ENCODE measurements around the gene RAPH1. TPM values are rescaled to one million over a fixed set of nuclear protein-coding genes. Genes with fewer than 3 reads are reported as not detected.

Gene RAPH1
- total RNA-seq, 1 experiment from 2014 or later, result 9.4 TPM

- no peak for DNase-seq (ENCODE audit: low read depth)
Observed at GRCh38 chr2:203490391-203490790, 44.7 kb downstream of the RAPH1 start.

GRCh38 chr2:203489531-203489930 is 45.6 kb downstream of the RAPH1 start:
- DNase-seq (ENCODE audit: low read depth), result no peak

DNA sequence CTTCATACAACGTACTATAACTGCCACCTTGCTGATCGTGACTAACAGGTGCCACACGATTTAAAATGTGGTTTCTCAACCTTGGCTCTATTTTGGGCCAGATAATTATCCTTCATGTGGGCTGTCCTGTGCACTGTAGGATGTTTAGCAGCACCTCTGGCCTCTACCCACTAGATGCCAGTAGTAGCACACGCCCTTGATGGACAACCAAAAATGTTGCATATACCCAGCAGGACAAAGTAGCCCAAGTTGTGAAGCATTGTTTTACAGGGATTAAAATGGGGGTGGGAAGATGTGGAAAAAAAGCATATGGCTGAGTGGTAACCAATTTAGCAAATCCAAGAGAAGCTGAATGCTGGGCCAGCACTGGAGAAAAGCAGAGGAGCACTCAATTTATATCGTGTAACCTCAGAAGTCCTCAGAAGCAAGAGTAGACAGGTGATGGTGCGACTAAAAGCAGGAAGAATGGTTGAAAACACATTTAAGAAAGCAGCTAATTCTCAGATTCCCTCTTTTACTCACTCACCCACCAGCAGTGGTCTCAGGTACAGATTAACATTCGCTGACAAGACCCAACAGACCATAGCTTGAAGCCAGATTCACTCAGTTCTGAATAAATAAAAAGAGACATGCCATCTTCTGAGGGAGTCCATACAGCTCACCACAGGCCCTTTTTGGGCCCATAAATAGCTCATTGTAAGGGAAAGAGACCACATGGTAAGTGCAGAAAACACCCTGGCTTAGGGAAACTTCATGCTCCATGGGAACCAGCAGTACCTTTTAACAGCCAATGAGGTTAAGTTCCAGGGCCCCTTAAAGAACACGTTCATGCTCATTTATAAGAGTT is 50.6 kb downstream of the RAPH1 start:
- DNase-seq (ENCODE audit: low read depth), result peak; percentile 46

DNA sequence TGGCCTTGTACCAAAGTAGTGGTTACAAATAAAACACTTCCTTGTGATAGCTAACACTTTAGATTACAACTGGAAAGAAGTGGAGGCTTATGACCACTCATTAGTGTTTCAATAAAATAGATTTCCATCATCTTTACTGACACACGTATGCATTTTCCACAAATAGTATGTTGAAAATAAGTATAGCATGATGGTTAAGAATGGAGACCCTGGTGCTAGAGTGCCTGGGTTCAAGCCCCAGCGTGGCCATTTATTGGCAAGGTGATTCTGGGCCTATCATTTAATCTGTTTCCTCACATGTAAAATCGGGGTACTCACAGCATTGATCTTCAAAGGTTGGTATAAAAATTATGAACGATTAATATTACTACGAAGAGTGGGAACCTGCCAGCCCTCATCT is 54.5 kb downstream of the RAPH1 start:
- no peak for DNase-seq (ENCODE audit: low read depth)

- DNase-seq (ENCODE audit: low read depth), result no peak
Observed at GRCh38 chr2:203476881-203477280, 58.2 kb downstream of the RAPH1 start.

- DNase-seq (ENCODE audit: low read depth), result no peak
Observed at GRCh38 chr2:203471323-203471722, 63.8 kb downstream of the RAPH1 start.

GRCh38 chr2:203470371-203470770 is 64.7 kb downstream of the RAPH1 start:
- DNase-seq (ENCODE audit: low read depth), result no peak

DNA sequence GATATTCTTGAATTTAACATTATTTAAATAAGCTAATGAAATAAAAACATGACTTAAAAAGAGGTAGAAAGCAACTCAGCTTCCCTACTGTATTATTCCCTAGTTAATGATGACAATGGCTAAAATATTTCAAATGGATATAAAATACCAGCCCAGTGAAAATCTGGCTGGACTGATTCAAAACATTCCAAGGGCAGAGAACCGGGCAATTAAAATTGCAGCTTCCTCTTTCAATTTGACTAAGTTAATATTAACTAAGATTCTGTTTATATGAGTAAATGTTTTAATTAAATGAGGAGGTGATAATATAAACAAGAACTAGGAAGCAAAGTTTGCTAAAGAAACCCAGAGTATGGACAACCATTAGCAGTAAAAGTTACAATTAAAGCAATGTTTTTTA is 65.6 kb downstream of the RAPH1 start:
- DNase-seq (ENCODE audit: low read depth), result no peak

DNA sequence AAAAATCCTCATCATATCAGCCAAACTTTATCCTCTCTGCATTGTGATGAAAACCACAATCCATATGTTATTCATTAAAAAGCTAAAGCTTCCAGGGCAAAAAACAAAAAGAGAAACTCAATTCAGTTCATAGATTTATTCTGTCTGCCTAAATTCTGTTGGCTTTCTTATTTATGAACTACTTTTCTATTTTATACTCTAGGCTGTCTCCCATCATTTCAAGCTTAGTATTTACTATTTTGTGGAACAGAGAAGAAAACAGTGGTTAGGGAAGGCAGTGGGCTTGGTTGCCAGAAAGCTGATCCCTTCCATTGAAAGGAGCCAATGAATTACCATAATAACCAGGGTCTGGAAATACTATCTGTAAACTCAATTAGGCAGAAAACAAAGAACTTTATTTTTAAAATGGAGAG is 71.8 kb downstream of the RAPH1 start:
- peak; percentile 29 for DNase-seq (ENCODE audit: low read depth)

DNA sequence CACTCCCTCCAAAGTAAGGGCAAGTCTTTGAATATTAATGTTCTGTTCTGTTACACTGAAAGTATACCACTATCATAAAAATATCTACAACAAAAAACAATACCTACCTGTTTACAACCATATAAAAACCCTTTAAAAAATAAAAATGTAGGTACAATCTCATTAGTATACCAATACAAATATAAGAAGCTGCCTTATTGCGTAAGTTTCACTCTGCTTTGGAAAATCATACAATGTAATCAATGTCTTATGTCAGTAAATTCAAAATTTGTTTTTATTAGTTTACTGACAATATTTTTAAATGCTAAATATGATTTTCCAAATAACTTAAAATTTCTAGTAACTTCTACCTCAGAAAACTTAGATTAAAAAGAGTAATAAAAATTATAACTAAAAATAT is 72.8 kb downstream of the RAPH1 start:
- DNase-seq (ENCODE audit: low read depth), result no peak

DNA sequence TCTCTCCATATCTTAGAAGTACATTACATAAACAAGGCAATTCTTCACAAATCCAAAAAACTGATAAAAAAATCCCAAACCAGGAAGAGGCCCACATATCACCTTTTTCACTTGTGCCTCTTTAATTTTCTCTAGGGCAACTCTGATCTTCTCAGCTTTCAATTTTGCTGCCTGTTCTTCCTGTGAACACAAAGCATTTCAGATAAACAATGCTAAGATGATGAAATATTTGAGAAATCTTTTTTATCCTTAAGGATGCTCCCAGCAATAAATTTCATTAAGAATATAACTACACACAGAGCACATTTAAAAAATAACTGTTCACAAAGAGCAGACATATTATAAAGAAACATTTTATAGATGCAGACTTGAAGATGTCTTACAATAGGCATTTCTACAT is 73.4 kb downstream of the RAPH1 start:
- no peak for DNase-seq (ENCODE audit: low read depth)

DNA sequence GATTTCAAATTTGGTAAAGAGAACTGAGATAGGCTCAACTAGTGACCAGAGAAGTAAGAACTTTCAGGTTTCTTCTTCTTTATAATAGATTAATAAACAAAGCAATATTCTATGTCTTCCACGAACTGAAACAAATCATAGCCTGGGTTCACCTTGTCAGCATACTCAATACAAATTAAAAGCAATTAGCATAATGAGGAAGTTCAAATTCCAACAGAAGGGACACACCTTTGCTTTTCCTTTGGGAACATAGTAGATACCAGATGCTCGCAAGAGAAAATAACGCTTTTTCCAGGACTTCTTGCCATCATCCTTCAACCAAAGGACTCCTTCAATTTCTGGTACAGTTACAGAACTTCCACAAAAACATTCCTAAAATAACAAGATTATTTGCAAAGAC is 79.9 kb downstream of the RAPH1 start:
- DNase-seq (ENCODE audit: low read depth), result no peak

- peak; percentile 57 for DNase-seq (ENCODE audit: low read depth)
Observed at GRCh38 chr2:203453858-203454451, 81.1 kb downstream of the RAPH1 start.

DNA sequence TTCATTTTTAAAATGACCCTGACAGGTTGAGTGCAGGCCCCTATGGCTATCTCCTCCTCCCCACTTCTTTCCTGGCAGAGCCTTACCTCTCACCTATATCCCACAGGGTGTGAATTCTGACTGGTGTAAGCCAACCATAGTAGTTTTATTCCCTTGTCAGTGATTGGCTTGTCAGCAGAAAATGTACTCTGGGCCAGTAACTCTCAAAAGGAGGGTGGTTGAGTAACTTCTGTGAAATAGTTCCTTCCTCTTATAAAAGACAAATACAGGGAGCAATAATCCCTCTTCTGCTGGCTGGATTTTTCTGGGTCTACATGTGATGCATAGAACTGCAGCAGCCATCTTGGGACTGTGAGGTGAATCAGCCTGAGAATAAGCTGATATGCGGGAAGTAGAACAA is 83.4 kb downstream of the RAPH1 start:
- no peak for DNase-seq (ENCODE audit: low read depth)

DNA sequence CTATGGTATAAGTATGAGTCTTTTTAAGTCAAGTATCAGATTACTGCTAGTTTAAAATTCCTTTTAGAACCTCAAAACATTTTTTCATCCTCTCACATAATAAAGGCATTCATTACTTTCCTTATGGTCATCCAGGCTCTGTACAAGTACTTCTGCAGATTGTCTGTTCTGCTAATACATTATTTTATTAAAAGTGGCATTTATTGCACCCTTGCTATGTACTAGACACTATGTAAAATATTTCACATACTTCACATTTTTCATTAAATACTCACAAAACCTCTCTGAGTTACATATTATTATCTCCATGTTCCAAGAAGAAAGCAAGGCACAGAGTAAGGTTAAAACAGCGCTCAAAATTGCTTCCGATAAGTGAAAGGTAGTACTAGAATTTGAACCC is 84.1 kb downstream of the RAPH1 start:
- no peak for DNase-seq (ENCODE audit: low read depth)

GRCh38 chr2:203450561-203450960 is 84.5 kb downstream of the RAPH1 start:
- no peak for DNase-seq (ENCODE audit: low read depth)

GRCh38 chr2:203446780-203447179 is 88.3 kb downstream of the RAPH1 start:
- no peak for DNase-seq (ENCODE audit: low read depth)

- DNase-seq (ENCODE audit: low read depth), result peak; percentile 79
Observed at GRCh38 chr2:203446071-203446481, 89.0 kb downstream of the RAPH1 start.

DNA sequence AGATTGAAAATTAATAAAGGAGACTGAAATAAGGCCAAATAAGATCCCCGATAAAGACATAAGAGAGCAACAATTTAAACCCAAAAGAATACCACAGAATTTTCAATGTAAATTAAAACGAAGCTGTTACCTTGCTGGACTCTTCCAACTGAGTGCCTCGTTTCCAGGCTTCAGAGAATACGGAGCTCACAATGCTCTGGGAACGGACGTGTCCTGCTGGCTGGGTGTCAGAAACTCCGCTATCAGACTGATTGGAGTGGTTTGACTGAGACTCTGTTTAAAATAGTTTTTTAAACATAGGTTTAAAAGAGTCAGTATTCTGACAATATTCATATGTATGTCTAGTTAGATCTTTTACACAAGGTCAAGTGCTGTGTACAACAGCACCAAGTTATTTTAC is 90.4 kb downstream of the RAPH1 start:
- no peak for DNase-seq (ENCODE audit: low read depth)

DNA sequence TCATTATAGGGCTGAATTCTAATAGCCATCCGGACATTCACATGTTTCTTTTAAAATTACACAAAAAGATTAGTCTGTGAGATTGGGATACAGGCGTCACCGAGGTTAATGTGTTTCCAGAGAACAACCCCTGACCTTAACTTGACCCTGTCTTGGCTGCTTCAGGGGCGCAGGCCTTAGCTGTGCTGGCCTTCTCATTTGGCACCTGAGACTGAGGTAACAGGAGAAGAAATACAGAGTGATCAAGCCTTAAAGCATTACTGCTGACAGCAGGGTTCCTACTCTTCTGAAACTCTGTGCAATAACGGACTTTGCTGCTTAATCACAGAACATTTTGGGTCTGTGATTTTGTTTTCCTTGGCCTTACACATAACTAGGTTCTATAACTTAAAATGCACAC is 92.6 kb downstream of the RAPH1 start:
- DNase-seq (ENCODE audit: low read depth), result no peak

GRCh38 chr2:203441463-203441862 is 93.6 kb downstream of the RAPH1 start:
- DNase-seq (ENCODE audit: low read depth), result no peak

DNA sequence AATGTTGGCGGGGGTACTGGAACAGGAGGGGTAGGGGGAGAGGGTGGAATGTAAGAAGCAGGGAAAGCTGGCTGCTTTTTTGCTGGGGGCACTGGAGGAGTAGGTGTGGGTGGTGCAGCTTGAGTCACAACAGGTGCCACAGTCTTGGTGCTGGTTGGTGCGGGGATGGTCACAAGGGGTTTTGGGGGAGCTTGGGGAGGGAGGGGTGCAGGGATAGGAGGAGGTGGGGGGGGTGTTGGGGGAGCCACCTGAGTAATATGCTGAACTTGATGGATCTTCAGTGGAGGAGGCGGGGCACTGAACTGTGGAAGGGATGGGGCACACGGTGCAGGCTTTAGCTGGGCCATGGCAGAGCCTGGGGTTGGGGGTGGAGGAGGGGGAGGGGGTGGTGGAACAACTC is 94.4 kb downstream of the RAPH1 start:
- DNase-seq (ENCODE audit: low read depth), result no peak

DNA sequence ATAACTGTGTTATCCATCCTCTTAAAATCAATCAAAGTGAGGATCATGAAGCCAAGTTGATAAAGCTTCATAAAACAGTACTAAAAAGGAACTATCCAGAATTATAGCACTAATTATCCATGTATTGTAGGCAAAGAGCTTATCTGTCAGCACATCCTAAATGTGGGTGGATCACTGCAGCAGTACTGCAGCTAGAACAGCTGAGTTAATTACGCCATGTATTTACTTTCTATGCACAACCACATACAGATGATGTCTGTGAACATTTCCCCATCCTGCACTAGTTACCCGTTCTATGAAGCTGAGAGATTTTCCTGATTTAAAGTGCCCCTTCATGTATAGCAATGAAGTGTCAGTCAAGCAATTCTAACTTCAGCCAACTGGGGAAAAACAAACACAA is 96.6 kb downstream of the RAPH1 start:
- no peak for DNase-seq (ENCODE audit: low read depth)

GRCh38 chr2:203437511-203437910 is 97.6 kb downstream of the RAPH1 start:
- DNase-seq (ENCODE audit: low read depth), result no peak

All from RPMI7951 (cell line).